GM21526 (cell line): Measurements from ENCODE around the gene C22orf23.
"Not testable (repeated sequence)": the region's sequence is repeated elsewhere in the genome, so short reads cannot be mapped to it uniquely, and the experiment has no call there.

Experiments
- ATAC-seq: cut with Tn5 transposase; IDR thresholded peaks from one replicate; pipeline ENCODE4 v1.9.1; 2021; ENCODE audit warnings: moderate library complexity; ENCODE audit not compliant: unreplicated experiment, low FRiP score

The C22orf23 gene

GRCh38 chr22:37982938-37983859, 29.8 kb upstream of the C22orf23 start:
- no peak for ATAC-seq

DNA sequence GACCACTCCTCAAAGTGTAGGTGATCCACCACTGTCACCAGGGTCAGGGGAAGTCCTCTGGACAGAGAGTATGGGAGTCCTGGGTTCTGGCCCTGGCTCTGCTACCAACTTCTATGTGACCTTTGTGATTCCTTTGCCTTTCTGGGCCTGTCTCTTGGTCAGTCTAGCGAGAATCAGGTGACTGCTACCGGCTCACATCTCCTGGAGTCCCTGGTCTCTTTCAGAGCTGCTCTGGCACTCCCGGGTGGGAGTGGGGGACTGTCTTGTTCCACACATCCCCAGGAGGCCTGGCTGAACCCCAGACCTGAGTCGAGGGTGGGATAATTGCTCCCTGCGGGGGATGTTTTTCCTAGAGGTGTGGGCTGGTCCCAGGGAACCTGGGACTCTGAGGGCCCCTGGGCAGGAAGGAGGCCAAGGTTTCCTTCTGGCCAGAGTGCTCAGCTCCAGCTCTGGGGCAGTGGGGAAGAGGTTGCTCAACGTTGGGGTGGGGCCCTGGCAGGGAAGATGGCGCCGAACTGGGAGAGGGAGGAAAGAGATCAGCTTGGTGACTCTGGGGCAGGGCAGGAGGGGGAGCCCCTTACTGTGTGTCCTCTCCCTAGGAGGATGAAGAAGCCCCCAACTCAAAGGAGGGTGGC, 28.9 kb upstream of the C22orf23 start:
- no peak for ATAC-seq

DNA sequence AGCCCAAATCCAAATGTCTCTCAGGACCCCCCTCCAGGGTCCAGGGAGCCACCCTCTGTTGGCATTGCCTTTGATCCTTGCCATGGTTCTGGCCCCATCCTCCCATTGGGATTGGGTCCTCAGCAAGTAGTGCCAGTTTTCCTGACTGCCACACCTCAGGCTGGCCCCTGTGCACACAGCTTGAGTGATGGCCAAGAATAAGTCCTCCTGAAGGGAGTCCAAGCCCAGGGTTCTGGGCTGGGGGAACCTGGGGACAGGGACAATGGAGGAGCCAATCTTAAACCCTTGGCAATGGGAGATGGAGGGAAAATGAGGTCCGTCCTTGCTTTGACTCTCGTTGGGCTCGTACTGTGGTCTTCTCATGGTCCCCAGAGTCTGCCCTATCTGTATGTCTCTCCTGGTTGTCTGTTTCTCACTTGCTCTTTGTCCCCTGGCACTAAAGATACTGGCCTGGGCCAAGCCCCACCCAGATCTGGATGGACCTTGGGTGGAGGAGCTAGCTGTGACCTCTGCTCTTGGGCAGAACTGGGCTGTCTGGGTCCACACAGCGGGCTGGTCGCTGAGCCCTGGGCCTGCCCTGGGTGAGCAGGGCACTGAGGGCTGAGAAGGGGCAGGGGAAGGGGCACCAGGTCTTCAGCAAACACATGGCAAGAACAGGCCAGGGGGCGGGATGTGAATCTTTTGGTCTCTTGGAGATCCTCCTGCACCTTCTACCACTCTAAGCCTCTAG, 28.0 kb upstream of the C22orf23 start:
- no peak for ATAC-seq

DNA sequence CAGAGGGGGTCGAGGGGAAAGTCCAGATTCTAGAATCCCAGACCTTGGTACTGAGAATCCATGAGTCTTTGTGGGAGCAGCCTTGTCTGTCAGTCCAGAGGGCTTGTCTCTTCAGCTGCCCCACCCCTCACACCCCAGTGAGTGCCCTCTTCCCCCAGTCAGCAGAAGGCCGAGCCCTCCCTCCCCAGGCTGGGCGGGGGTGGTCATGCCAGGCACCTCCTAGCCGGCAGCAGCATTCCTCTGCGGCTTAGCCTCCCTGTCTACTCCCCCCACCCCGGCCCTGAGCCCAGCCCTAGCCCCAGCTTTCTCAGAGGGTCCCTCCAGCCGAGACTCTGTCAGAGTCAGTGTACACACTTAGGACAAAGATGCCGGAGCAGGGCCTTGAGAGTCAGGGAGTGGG, 26.4 kb upstream of the C22orf23 start:
- no peak for ATAC-seq

DNA sequence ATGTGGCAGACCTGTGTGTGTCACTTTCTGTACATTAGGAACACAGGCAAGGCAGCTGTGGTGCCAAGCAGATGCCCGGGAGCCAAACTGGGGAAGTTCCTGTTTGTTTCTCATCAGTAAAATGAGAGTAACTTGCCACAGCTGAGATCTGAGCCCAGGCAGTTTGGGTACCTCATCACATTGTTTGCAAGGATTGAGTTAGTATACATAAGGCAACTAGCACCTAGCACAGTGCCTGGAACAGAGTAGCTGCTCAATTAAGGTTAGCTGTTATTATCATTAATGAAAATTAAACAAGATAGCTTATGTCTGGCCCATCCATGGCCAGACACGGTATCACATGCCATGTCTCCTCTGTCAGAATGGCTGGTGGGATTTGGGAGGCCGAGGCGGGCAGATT, 23.1 kb upstream of the C22orf23 start:
- no peak for ATAC-seq

DNA sequence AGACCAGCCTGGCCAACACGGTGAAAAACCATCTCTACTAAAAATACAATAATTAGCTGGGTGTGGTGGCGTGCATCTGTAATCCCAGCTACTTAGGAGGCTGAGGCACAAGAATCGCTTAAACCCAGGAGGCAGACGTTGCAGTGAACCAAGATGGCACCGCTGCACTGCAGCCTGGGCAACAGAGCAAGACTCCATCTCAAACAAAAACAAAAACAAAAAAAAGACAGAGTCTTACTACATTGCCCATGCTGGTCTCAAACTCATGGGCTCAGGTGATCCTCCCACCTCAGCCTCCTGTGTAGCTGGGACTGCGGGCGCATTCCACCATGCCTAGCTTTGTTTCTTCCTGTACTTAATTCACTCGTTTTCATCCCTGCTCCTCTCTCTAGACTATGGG, 22.6 kb upstream of the C22orf23 start:
- not testable (repeated sequence) for ATAC-seq

DNA sequence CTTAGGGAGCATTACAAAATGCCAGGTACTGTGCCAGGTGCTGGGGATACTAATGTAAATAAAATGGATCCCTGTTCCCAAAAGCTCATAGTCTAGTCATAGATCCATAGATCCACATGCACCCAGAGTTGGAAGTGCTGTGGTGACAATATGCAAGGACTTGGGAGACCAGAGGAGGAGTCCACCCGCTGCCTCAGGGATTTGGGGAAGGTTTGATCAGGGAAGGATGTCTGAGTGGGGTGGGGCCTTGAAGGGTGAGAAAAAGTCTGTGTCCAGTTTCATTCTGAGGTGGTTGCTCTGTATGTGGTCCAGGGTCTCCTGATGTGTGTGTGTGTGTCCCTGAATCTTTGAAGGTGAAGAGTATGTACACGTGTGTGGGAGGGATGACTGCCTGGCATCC, 21.8 kb upstream of the C22orf23 start:
- ATAC-seq: no peak

- no peak for ATAC-seq
Observed at GRCh38 chr22:37973271-37974170, 20.1 kb upstream of the C22orf23 start.

DNA sequence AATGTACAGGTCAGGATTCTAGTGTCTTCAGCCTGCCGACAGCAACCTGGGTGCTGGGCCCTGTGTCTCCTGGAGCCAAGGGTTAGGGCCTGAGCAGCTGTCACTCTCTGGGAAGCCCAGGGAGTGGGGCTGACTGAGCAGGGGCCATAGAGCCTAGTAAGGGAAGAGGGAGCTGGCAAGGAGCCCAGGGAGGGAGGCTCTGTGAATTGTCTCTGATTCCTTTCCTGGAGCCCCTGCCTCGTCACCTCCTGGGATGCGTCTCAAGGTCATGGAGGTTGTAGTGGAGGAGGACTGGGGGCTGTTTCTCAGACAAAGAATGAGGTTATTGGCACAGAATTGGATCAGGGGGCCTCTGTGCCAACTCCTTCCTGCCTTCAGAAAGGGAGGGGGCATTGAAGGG, 19.1 kb upstream of the C22orf23 start:
- no peak for ATAC-seq

GRCh38 chr22:37971475-37972434, 18.4 kb upstream of the C22orf23 start:
- ATAC-seq: no peak

GRCh38 chr22:37970864-37971263, 17.5 kb upstream of the C22orf23 start:
- no peak for ATAC-seq

GRCh38 chr22:37968452-37969251, 15.3 kb upstream of the C22orf23 start:
- no peak for ATAC-seq

GRCh38 chr22:37967637-37968451, 14.4 kb upstream of the C22orf23 start:
- ATAC-seq: no peak

DNA sequence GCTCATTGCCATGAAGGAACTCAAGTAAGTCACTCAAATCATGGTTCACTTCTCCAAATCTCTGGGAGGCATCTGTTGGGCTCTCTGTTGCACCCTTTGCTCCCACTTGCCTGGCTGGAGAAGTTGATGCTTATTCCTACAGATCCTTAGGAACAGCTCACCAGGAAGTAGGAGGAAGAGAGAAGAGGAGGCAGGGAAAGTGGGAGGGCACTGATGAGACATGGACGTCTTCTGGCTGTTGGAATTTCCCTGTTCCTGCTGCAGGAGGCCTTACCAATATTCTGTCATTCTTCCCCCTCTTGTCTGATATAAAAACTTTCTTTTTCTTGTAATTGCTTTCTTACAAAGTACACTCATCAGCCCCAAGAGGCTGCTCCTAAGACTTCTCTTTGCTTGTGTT, 13.7 kb upstream of the C22orf23 start:
- no peak for ATAC-seq

DNA sequence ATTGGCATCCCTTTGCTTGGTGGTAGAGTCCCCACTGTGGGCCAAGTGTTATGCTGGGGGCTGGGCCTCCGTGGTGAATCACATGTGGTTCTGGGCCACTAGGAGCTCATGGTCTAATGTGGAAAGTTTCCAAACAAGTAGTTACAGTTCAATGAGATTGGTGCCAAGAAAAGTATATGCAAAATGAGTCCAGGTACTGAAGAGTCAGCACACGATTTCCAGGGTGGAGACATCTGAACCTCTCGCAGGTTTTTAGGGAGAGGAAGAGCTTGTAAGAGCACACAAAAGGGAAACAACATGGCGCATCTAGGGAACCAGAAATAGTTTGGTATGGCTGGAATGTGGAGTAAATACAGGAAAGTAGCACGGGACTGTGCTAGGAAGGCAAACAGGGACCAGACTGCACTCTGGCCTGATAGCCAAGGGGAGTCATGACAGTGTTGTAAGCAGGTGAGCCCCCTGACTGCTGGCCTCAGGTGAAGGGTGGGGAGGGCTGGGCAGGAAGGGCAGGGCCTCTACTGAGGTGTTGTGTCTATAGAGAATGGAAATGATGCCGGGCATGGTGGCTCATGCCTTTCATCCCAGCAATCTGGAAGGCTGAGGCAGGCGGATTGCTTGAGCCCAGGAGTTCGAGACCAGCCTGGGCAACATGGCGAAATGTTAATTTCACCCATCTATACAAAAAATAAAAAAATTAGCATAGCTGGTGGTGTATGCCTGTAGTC, 12.7 kb upstream of the C22orf23 start:
- ATAC-seq: no peak

GRCh38 chr22:37961062-37961461, 7.7 kb upstream of the C22orf23 start:
- no peak for ATAC-seq
